ENCODE results near the gene COG2.

COG2 gene

GRCh38 chr1:230710543-230710904, 68.2 kb downstream of the COG2 start:
- H3K4me3 ChIP-seq (ENCODE audit: control insufficient read depth, low read depth, low read length), result no peak overlapping the region
- no peak for TF ChIP-seq CTCF (IDR thresholded peaks at IDR 0.05; ENCODE audit: control insufficient read depth, insufficient read depth, low read depth, low read length, missing control alignments)
- DNase-seq (ENCODE audit: low read depth), result no peak

- H3K4me3 ChIP-seq (ENCODE audit: control insufficient read depth, low read depth, low read length), result no peak overlapping the region
- TF ChIP-seq CTCF (IDR thresholded peaks at IDR 0.05; ENCODE audit: control insufficient read depth, insufficient read depth, low read depth, low read length, missing control alignments), result no peak
- no peak for DNase-seq (ENCODE audit: low read depth)
Observed at GRCh38 chr1:230711245-230711644, 69.0 kb downstream of the COG2 start.

- no peak for TF ChIP-seq CTCF (IDR thresholded peaks at IDR 0.05; ENCODE audit: control insufficient read depth, insufficient read depth, low read depth, low read length, missing control alignments)
- H3K4me3 ChIP-seq (ENCODE audit: control insufficient read depth, low read depth, low read length), result no peak overlapping the region
- no peak for DNase-seq (ENCODE audit: low read depth)
Observed at GRCh38 chr1:230712470-230712942, 70.2 kb downstream of the COG2 start.

- TF ChIP-seq CTCF (IDR thresholded peaks at IDR 0.05; ENCODE audit: control insufficient read depth, insufficient read depth, low read depth, low read length, missing control alignments), result no peak
- H3K4me3 ChIP-seq (ENCODE audit: control insufficient read depth, low read depth, low read length), result no peak overlapping the region
- no peak for DNase-seq (ENCODE audit: low read depth)
Observed at GRCh38 chr1:230713138-230713537, 70.9 kb downstream of the COG2 start.

- no peak for TF ChIP-seq CTCF (IDR thresholded peaks at IDR 0.05; ENCODE audit: control insufficient read depth, insufficient read depth, low read depth, low read length, missing control alignments)
- no peak overlapping the region for H3K4me3 ChIP-seq (ENCODE audit: control insufficient read depth, low read depth, low read length)
- DNase-seq (ENCODE audit: low read depth), result no peak
Observed at GRCh38 chr1:230713547-230713914, 71.2 kb downstream of the COG2 start.

- no peak for TF ChIP-seq CTCF (IDR thresholded peaks at IDR 0.05; ENCODE audit: control insufficient read depth, insufficient read depth, low read depth, low read length, missing control alignments)
- H3K4me3 ChIP-seq (ENCODE audit: control insufficient read depth, low read depth, low read length), result no peak within 1 kb of the TSS; the same call in 1 of the 2 replicates
- DNase-seq (ENCODE audit: low read depth), result peak; percentile 56
Observed at GRCh38 chr1:230713915-230714764, 71.9 kb downstream of the COG2 start, which contains the start of gene AGT. TSS of gene AGT (minus strand) at chr1:230714122. CDS start at chr1:230710823, 3,299 bp downstream.

Measured in AG09309 (cell line).